Measurements from ENCODE around the gene TULP4. TPM values are rescaled to one million over a fixed set of nuclear protein-coding genes. Genes with fewer than 3 reads are reported as not detected.
"Not testable (repeated sequence)": the region's sequence is repeated elsewhere in the genome, so short reads cannot be mapped to it uniquely, and the experiment has no call there.

Gene TULP4
- total RNA-seq, 1 donor from 2014 or later: 252 TPM

- DNase-seq (ENCODE audit: low spot score); H4K20me1 ChIP-seq (ENCODE audit: low read depth); H3K9me3 ChIP-seq (ENCODE audit: low read depth); H3K27me3 Mint-ChIP-seq (ENCODE audit: insufficient read depth, low read depth); H3K4me1 Mint-ChIP-seq; H3K4me3 ChIP-seq; H3K36me3 ChIP-seq; H2AFZ ChIP-seq (replicated peaks); H3K4me3 Mint-ChIP-seq; H3K9ac ChIP-seq; H3F3A ChIP-seq (ENCODE audit: low read depth); H3K27ac ChIP-seq; H3K27me3 ChIP-seq; H3K27ac Mint-ChIP-seq: not testable (repeated sequence)
- peaks cover 15% of the 10 kb centered on the region for H3K4me1 ChIP-seq
- peaks cover 45% of the 10 kb centered on the region for H3K36me3 Mint-ChIP-seq
- H3K4me2 ChIP-seq: peak overlapping the region; percentile 27
- H3K9me3 Mint-ChIP-seq: peaks cover 32% of the 10 kb centered on the region
- peaks cover 29% of the 10 kb centered on the region for H3K79me2 ChIP-seq (ENCODE audit: low read depth)
These were observed 10.0 kb upstream of the TULP4 start for GRCh38 chr6:158302195-158302796.

DNA sequence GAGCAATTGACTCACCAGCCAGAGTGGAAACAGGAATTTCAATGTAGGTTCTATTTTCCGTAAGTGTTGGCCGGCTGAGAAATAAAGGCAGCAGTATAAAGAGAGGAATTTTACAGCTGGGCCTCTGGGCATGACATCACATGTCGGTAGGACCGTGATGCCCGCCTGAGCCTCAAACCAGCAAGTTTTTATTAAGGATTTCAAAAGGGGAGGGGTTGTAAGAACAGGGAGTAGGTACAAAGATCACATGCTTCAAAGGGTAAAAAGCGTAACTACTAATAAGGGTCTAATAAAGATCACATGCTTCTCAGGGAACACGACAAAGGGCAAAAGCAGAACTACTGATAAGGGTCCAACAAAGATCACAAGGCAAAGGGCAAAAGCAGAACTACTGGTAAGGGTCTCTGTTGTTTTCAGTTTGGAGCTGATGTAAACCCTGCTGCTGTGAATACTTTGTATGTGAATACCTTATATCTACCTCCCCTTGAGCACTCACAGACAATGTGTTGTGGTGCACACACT, 9.0 kb upstream of the TULP4 start:
- Histone ChIP-seq H3F3A (ENCODE audit: low read depth) (peaks cover 12% of the 10 kb centered on the region), H3K9ac (no peak overlapping the region), H3K9me3 (ENCODE audit: low read depth) (no peaks in the 10 kb centered on the region), H3K79me2 (ENCODE audit: low read depth) (peaks cover 32% of the 10 kb centered on the region), H4K20me1 (ENCODE audit: low read depth) (peaks cover 7% of the 10 kb centered on the region), H3K27ac (no peak overlapping the region), H3K4me3 (no peak overlapping the region), H3K4me1 (peaks cover 15% of the 10 kb centered on the region), H3K27me3 (no peaks in the 10 kb centered on the region), H3K36me3 (no peaks in the 10 kb centered on the region), H2AFZ (replicated peaks) (no peak overlapping the region), H3K4me2 (no peak overlapping the region)
- Mint-ChIP-seq H3K27me3 (ENCODE audit: insufficient read depth, low read depth) (peaks cover 5% of the 10 kb centered on the region), H3K4me1 (peaks cover 9% of the 10 kb centered on the region), H3K36me3 (peaks cover 39% of the 10 kb centered on the region), H3K9me3 (peaks cover 25% of the 10 kb centered on the region), H3K4me3 (no peak overlapping the region), H3K27ac (peak overlapping the region; percentile 30)
- TF ChIP-seq CTCF (IDR thresholded peaks at IDR 0.05) (no peak), EZH2 (IDR thresholded peaks at IDR 0.05) (no peak), EZH2phosphoT487 (IDR thresholded peaks at IDR 0.05) (no peak)
- no peak for DNase-seq (ENCODE audit: low spot score)

DNA sequence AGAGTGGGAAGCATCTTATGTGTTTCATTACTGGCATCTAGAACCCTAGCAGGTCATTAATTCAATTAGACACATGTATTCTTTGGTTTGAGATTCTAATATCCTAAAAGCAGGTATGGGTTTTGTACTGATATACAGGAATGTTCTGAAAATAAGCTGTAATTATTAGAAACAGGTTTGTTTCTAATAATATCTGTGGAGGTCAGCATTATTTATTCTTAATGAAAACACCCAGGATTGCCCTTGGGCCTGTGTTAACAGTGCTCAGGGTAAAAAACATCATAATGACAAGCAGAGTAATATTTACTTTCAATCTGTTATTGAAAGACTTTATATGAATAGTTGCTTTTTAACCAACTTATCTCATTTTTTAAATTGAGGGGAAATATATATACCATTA, 8.0 kb upstream of the TULP4 start:
- peaks cover 12% of the 10 kb centered on the region for H3F3A ChIP-seq (ENCODE audit: low read depth)
- TF ChIP-seq CTCF (IDR thresholded peaks at IDR 0.05): no peak
- TF ChIP-seq EZH2 (IDR thresholded peaks at IDR 0.05): no peak
- no peak for TF ChIP-seq EZH2phosphoT487 (IDR thresholded peaks at IDR 0.05)
- Mint-ChIP-seq H3K9me3 (peaks cover 19% of the 10 kb centered on the region), H3K27ac (no peak overlapping the region), H3K4me1 (peaks cover 9% of the 10 kb centered on the region), H3K27me3 (ENCODE audit: insufficient read depth, low read depth) (peaks cover 5% of the 10 kb centered on the region), H3K36me3 (peaks cover 32% of the 10 kb centered on the region), H3K4me3 (no peak overlapping the region)
- no peaks in the 10 kb centered on the region for H3K27me3 ChIP-seq
- no peak for DNase-seq (ENCODE audit: low spot score)
- no peaks in the 10 kb centered on the region for H3K36me3 ChIP-seq
- peaks cover 7% of the 10 kb centered on the region for H4K20me1 ChIP-seq (ENCODE audit: low read depth)
- no peak overlapping the region for H3K4me2 ChIP-seq
- no peak overlapping the region for H3K9ac ChIP-seq
- H3K4me1 ChIP-seq: peaks cover 15% of the 10 kb centered on the region
- H3K4me3 ChIP-seq: no peak overlapping the region
- no peaks in the 10 kb centered on the region for H3K9me3 ChIP-seq (ENCODE audit: low read depth)
- H3K27ac ChIP-seq: no peak overlapping the region
- H2AFZ ChIP-seq (replicated peaks): no peak overlapping the region
- peaks cover 32% of the 10 kb centered on the region for H3K79me2 ChIP-seq (ENCODE audit: low read depth)

DNA sequence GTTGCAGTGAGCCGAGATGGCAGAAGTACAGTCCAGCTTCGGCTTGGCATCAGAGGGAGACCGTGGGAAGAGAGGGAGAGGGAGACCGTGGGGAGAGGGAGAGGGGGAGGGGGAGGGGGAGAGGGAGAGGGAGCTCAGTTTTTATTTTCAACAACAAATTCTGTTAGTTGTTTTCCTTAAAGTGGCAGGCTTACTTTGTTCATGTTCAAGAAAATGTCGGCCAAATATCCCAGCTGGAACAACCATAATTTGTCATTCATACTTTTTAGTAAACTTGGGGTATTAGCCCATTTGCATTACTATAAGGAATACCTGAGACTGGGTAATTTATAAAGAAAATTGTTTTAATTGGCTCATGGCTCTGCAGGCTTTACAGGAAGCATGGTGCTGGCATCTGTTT, 2.5 kb upstream of the TULP4 start:
- Mint-ChIP-seq H3K9me3 (peaks cover 10% of the 10 kb centered on the region), H3K36me3 (peaks cover 42% of the 10 kb centered on the region), H3K4me3 (no peak overlapping the region), H3K27me3 (ENCODE audit: insufficient read depth, low read depth) (peaks cover 5% of the 10 kb centered on the region), H3K4me1 (peaks cover 15% of the 10 kb centered on the region), H3K27ac (no peak overlapping the region)
- H3F3A ChIP-seq (ENCODE audit: low read depth): peaks cover 7% of the 10 kb centered on the region
- no peaks in the 10 kb centered on the region for H3K9me3 ChIP-seq (ENCODE audit: low read depth)
- H3K36me3 ChIP-seq: peaks cover 8% of the 10 kb centered on the region
- H3K79me2 ChIP-seq (ENCODE audit: low read depth): peaks cover 28% of the 10 kb centered on the region
- no peak for TF ChIP-seq EZH2 (IDR thresholded peaks at IDR 0.05)
- no peak for TF ChIP-seq EZH2phosphoT487 (IDR thresholded peaks at IDR 0.05)
- TF ChIP-seq CTCF (IDR thresholded peaks at IDR 0.05): no peak
- H3K4me2 ChIP-seq: no peak overlapping the region
- H4K20me1 ChIP-seq (ENCODE audit: low read depth): no peaks in the 10 kb centered on the region
- H3K4me1 ChIP-seq: no peaks in the 10 kb centered on the region
- H3K27me3 ChIP-seq: no peaks in the 10 kb centered on the region
- no peak for DNase-seq (ENCODE audit: low spot score)
- H3K4me3 ChIP-seq: no peak overlapping the region
- H2AFZ ChIP-seq (replicated peaks): no peak overlapping the region
- H3K27ac ChIP-seq: no peak overlapping the region
- no peak overlapping the region for H3K9ac ChIP-seq

Data from neural progenitor cell (in vitro differentiated cells).